Mucosa of stomach (tissue), 1 donor: ENCODE results near the gene PRRT3.

Experiments
- H3K27me3 ChIP-seq: one replicate; pipeline ENCODE4 v1.7.0; 2013; ENCODE audit warnings: mild to moderate bottlenecking, low read length; ENCODE audit not compliant: control insufficient read depth, insufficient read depth
- H3K36me3 ChIP-seq: one replicate; pipeline ENCODE4 v1.7.0; 2013; ENCODE audit warnings: low read length; ENCODE audit not compliant: control insufficient read depth, insufficient read depth
- H3K4me1 ChIP-seq: one replicate; pipeline ENCODE4 v1.7.0; 2013; ENCODE audit warnings: mild to moderate bottlenecking, low read length; ENCODE audit not compliant: control insufficient read depth, insufficient read depth
- H3K4me3 ChIP-seq: one replicate; pipeline ENCODE4 v1.7.0; 2013; ENCODE audit warnings: low read length
- H3K9ac ChIP-seq: one replicate; pipeline ENCODE4 v1.7.0; 2013; ENCODE audit warnings: mild to moderate bottlenecking, low read length, moderate library complexity
- H3K9me3 ChIP-seq: one replicate; pipeline ENCODE4 v1.7.0; 2013; ENCODE audit warnings: mild to moderate bottlenecking, low read length, moderate library complexity; ENCODE audit not compliant: control insufficient read depth
- donor health status: Pancreatic carcinoma.

The PRRT3 gene

GRCh38 chr3:9965200-9965875, 13.1 kb upstream of the PRRT3 start:
- H3K36me3 ChIP-seq: peaks cover 7% of the 10 kb centered on the region
- H3K9ac ChIP-seq: no peak overlapping the region
- H3K27me3 ChIP-seq: no peaks in the 10 kb centered on the region
- H3K4me3 ChIP-seq: no peak overlapping the region
- H3K4me1 ChIP-seq: peaks cover under 1% of the 10 kb centered on the region
- no peaks in the 10 kb centered on the region for H3K9me3 ChIP-seq

DNA sequence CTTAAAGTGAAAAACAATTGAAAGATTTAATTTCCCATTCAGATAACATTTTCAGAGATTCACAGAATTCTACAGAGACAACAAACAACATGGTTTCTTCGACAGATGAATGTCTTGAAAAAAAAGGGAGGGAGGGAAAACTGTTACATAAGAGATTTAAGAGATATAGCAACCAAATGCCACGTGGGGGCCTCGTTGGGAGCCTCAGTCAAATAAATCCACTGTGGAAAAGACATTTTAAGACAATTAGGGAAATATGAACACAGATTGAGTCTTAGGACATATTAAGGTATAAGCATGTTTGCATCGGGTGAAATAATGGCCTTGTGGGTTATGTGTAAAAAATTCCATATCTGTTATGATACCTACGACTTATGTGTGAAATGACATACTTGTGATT, 5.0 kb upstream of the PRRT3 start:
- Histone ChIP-seq H3K36me3 (no peaks in the 10 kb centered on the region), H3K9ac (no peak overlapping the region), H3K27me3 (no peaks in the 10 kb centered on the region), H3K4me1 (peaks cover 4% of the 10 kb centered on the region), H3K9me3 (no peaks in the 10 kb centered on the region), H3K4me3 (no peak overlapping the region)

DNA sequence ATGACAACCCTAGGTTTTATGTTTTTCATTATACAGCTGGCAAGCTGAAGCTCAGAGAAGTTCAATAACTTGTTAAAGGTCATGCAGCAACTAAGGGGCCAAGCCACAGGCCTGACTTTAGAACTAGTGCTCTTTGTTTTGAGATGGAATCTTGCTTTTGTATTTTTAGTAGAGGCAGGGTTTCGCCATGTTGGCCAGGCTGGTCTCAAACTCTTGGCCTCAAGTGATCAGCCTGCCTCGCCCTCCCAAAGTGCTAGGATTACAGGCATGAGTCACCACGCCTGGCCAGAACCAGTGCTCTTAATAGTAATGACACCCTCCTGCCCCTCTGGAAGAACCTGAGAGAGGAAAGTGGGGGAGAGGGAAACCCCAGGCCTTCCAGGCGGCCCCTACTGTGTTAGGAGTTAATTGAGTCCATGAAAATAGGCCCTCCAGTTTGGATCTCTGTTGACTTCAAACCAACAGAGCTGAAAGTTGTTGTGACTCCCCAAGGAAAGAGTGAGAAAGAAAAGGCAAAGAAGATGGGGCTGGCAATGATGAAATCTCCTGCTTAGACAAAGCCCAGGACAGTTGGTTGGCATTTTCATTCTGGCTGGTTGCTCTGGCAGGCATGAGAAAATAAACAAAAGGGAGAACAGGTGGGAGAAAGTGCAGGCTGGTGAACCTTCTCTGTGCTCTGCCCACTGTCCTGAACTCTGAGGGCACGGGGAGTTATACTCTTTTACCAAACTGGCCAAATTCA, 3.6 kb upstream of the PRRT3 start:
- Histone ChIP-seq H3K4me3 (no peak overlapping the region), H3K4me1 (peaks cover 10% of the 10 kb centered on the region), H3K27me3 (peaks cover 7% of the 10 kb centered on the region)

GRCh38 chr3:9955067-9955502, 2.9 kb upstream of the PRRT3 start:
- peaks cover 7% of the 10 kb centered on the region for H3K27me3 ChIP-seq
- H3K4me1 ChIP-seq: peaks cover 10% of the 10 kb centered on the region
- H3K9me3 ChIP-seq: no peaks in the 10 kb centered on the region
- no peak overlapping the region for H3K9ac ChIP-seq
- no peaks in the 10 kb centered on the region for H3K36me3 ChIP-seq
- H3K4me3 ChIP-seq: no peak overlapping the region

More for the DNA sequence above, 3.6 kb upstream of the PRRT3 start:
- Histone ChIP-seq H3K9me3 (no peaks in the 10 kb centered on the region), H3K9ac (no peak overlapping the region), H3K36me3 (no peaks in the 10 kb centered on the region)

- peaks cover 16% of the 10 kb centered on the region for H3K4me1 ChIP-seq
- H3K36me3 ChIP-seq: no peaks in the 10 kb centered on the region
- no peak overlapping the region for H3K4me3 ChIP-seq
- H3K9me3 ChIP-seq: no peaks in the 10 kb centered on the region
- H3K27me3 ChIP-seq: peaks cover 7% of the 10 kb centered on the region
- H3K9ac ChIP-seq: peak overlapping the region; percentile 34
Measured at GRCh38 chr3:9951598-9951961, 628 bp downstream of the PRRT3 start.

DNA sequence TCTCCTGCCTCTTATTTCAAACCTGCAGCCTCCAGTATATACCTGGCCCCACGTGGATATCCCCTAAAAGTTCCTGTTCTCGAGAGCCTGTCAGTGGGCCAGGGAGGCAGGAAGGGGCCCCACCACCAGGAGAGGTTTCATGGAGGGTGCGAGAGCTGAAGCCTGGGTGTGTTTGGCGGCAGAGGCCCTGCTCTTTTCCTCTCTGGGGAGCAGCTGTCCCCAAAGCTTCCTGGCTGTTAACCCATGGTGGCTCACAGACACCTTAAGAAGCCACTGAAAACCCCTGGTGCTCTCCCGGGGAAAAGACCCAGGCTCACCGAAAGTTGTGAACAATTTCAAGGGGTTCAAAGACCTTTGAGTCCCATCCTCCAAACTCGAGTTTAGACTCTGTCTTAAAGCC, 1.1 kb downstream of the PRRT3 start:
- no peak overlapping the region for H3K9ac ChIP-seq

GRCh38 chr3:9949626-9950025, 2.6 kb downstream of the PRRT3 start:
- Histone ChIP-seq H3K27me3 (peaks cover 7% of the 10 kb centered on the region), H3K36me3 (no peaks in the 10 kb centered on the region), H3K4me3 (no peak overlapping the region), H3K9ac (no peak overlapping the region), H3K4me1 (peaks cover 12% of the 10 kb centered on the region), H3K9me3 (no peaks in the 10 kb centered on the region)

More for the DNA sequence above, 1.1 kb downstream of the PRRT3 start:
- Histone ChIP-seq H3K4me3 (no peak overlapping the region), H3K36me3 (no peaks in the 10 kb centered on the region), H3K27me3 (peaks cover 7% of the 10 kb centered on the region), H3K9me3 (no peaks in the 10 kb centered on the region), H3K4me1 (peaks cover 16% of the 10 kb centered on the region)

GRCh38 chr3:9949115-9949514, 3.1 kb downstream of the PRRT3 start:
- Histone ChIP-seq H3K36me3 (no peaks in the 10 kb centered on the region), H3K9ac (peak overlapping the region; percentile 7), H3K4me1 (peaks cover 12% of the 10 kb centered on the region), H3K27me3 (peaks cover 7% of the 10 kb centered on the region), H3K4me3 (no peak overlapping the region), H3K9me3 (no peaks in the 10 kb centered on the region)

- Histone ChIP-seq H3K9me3 (no peaks in the 10 kb centered on the region), H3K27me3 (peaks cover 7% of the 10 kb centered on the region), H3K4me1 (peaks cover 12% of the 10 kb centered on the region), H3K36me3 (peaks cover 4% of the 10 kb centered on the region), H3K4me3 (no peak overlapping the region), H3K9ac (peak overlapping the region; percentile 7)
Measured at GRCh38 chr3:9948586-9948985, 3.6 kb downstream of the PRRT3 start.

GRCh38 chr3:9947025-9947995, 4.9 kb downstream of the PRRT3 start:
- peak overlapping the region; percentile 43 for H3K9ac ChIP-seq

DNA sequence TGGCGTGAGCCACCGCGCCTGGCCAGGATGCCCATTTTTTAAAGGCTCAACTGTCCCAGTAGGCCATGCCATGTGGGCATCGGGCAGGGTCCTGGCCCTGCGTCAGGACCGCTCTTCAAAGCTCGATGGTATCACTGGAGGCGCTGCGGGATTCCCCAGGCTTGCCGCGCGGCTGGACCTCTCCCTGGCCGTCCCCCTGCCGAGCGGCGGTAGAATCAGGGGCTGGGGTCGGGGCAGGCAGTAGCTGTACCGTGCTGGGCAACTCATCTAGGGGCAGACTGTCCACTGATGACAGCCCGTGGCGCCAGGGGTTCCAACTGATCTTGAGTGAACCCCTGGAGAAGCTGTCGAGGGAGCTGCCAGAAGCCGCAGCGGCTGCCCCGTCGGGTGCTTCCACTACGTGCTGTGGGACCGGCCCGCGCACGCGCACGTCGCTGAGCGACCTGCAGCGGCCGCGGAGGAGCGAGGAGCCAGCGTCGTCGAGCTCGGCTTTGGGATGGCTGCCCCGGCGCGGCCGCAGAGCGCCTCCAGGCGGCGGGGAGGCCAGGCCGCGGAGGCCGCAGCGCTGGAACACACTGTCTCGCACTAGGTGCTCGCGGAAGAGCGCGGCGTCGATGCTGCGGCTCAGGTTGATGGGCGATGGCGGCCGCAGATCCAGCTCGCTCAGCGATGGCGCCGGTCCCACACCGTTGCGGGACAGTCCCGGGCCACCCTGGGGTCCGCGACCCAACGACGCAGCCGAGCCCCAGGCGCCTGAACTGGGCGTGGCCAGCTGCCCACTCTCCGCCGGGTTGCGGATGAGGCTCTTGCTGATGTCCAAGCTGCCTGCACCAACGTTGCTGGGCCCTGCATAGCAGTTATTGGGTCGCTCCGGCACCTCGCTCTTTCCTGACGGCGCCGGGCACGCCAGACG, 5.8 kb downstream of the PRRT3 start:
- H3K9ac ChIP-seq: peak overlapping the region; percentile 77
- peaks cover 4% of the 10 kb centered on the region for H3K36me3 ChIP-seq
- peaks cover under 1% of the 10 kb centered on the region for H3K27me3 ChIP-seq
- peak overlapping the region; percentile 54 for H3K4me3 ChIP-seq
- no peaks in the 10 kb centered on the region for H3K9me3 ChIP-seq
- H3K4me1 ChIP-seq: peaks cover 7% of the 10 kb centered on the region

More at GRCh38 chr3:9947025-9947995, 4.9 kb downstream of the PRRT3 start:
- peaks cover 4% of the 10 kb centered on the region for H3K36me3 ChIP-seq
- H3K27me3 ChIP-seq: peaks cover 7% of the 10 kb centered on the region
- H3K4me1 ChIP-seq: peaks cover 12% of the 10 kb centered on the region
- no peaks in the 10 kb centered on the region for H3K9me3 ChIP-seq
- H3K4me3 ChIP-seq: peak overlapping the region; percentile 41
